Measurements from ENCODE around the gene NDRG3. TPM values are rescaled to one million over a fixed set of nuclear protein-coding genes. Genes with fewer than 3 reads are reported as not detected.

The NDRG3 gene
- total RNA-seq, 2 experiments from 2014 or later, result 24.8 to 27.5 TPM

DNA sequence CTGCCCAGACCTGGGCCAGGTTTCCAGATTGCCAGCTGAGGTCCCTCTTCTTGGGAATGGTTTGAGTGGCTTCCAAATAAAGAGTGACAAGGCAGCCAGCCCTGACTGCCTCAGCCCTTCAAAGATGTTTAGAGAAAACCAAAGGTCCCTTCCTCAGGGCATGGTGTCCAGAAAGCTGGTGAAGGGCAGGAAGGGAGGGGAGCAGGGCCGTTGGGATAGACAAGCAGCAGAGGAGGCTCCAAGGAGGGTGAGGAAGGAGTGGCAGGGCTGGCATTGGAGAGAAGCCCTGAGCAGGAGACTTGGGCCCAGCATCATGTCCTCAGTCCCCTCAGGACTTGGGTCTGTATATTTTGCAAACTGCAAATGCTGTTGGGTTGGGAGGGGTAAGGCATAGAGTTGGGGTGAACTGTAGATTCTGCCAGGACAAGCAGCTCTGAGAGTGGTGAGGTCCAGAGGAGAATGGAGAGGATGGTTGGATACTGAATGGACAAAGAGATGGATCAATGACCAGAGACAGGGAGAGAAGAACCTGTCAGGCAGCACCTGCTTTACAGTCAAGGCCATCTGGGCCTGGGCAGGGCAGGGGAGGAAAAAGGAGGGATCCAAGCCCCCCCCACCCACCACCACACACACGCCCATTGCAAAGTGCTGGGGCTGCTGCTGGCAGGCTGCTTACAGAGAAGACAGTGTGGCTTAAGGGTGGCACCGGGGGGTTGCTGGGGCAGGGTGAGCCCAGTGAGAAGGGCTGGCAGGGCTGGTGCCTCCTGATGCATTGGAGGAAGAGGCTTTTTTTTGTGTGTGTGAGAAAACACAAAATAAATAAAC, 33.2 kb upstream of the NDRG3 start:
- DNase-seq (no peak), ATAC-seq (no peak)
- no peaks in the 10 kb centered on the region for H3K36me3 Mint-ChIP-seq (ENCODE audit: low read depth)
- intact Hi-C loops (cut with DNase I, micrococcal nuclease), result loop anchor here in 1 of 2 experiments (10.0 kb wide), 2 partner anchors 824 to 1004 kb away; partner anchors contain the start of genes PHF20 and SCAND1
- no peaks in the 10 kb centered on the region for H3K4me1 Mint-ChIP-seq
- ChIA-PET POLR2A (no interaction called here), CTCF (interaction anchor here (0.6 to 1.3 kb wide), 2 partner anchors 9 to 35 kb away, joined by 3 to 4 read pairs; no protein-coding TSS in a partner anchor)
- no peaks in the 10 kb centered on the region for H3K27me3 Mint-ChIP-seq
- no peaks in the 10 kb centered on the region for H3K9me3 Mint-ChIP-seq (ENCODE audit: low read depth)
- no peak overlapping the region for H3K27ac Mint-ChIP-seq
- H3K4me3 Mint-ChIP-seq, result no peak overlapping the region

DNA sequence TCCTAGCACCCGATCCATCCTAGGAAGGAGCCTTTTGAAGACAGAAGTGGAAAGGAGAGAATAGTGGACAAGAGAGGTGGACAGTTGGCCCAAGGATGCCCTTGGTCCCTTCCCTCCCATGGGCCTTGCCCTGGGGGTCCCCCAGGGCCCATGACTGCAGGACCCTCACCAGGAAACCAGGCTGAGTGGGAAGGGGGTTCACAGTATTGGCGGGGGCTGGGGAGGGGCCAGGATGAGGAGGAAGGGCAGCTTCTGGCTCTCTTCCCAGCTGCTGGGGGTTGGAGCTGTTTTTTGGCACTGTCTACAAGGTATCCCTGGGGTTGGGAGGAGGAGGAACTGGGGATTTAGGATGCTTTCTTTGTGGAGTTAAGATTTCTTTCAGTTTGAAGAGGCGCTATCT, 31.7 kb upstream of the NDRG3 start:
- Mint-ChIP-seq H3K4me3 (no peak overlapping the region), H3K4me1 (peaks cover 4% of the 10 kb centered on the region), H3K9me3 (ENCODE audit: low read depth) (no peaks in the 10 kb centered on the region), H3K36me3 (ENCODE audit: low read depth) (peaks cover 1% of the 10 kb centered on the region), H3K27ac (no peak overlapping the region), H3K27me3 (no peaks in the 10 kb centered on the region)
- ChIA-PET POLR2A (no interaction called here), CTCF (no interaction called here)
- intact Hi-C loops (cut with DNase I, micrococcal nuclease), result loop anchor here in 1 of 2 experiments (10.0 kb wide), 2 partner anchors 823 to 1003 kb away; partner anchors contain the start of genes PHF20 and SCAND1
- no peak for ATAC-seq
- no peak for DNase-seq

DNA sequence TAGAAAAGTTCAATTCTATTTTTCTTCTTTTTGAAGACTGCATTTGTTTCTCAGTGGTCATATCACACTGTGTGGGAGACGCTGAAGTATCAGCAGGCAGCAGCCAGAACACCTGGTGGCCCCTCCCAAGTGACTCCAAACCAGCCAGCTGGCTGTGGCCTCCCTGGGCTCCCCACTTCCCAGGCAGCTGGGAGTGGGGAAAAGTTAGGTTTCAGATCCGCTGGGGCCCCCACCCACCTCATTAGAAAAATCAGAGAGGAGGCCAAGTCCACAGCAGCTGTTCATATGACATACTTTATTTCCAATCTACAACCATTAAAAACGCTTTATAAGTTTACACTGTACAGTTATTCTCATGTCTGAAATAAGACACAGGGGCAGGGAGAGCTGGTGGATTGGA, 31.3 kb upstream of the NDRG3 start:
- intact Hi-C loops (cut with DNase I, micrococcal nuclease), result loop anchor here in 1 of 2 experiments (10.0 kb wide), 2 partner anchors 822 to 1002 kb away; partner anchors contain the start of genes PHF20 and SCAND1
- H3K27ac Mint-ChIP-seq, result no peak overlapping the region
- peaks cover 8% of the 10 kb centered on the region for H3K4me1 Mint-ChIP-seq
- POLR2A ChIA-PET, result no interaction called here
- ATAC-seq (no peak), DNase-seq (no peak)
- peaks cover 1% of the 10 kb centered on the region for H3K36me3 Mint-ChIP-seq (ENCODE audit: low read depth)
- no peaks in the 10 kb centered on the region for H3K27me3 Mint-ChIP-seq
- CTCF ChIA-PET, result interaction anchor here (0.6 kb wide), 1 partner anchor 20 kb away, joined by 3 read pairs; no protein-coding TSS in a partner anchor
- no peaks in the 10 kb centered on the region for H3K9me3 Mint-ChIP-seq (ENCODE audit: low read depth)
- no peak overlapping the region for H3K4me3 Mint-ChIP-seq

DNA sequence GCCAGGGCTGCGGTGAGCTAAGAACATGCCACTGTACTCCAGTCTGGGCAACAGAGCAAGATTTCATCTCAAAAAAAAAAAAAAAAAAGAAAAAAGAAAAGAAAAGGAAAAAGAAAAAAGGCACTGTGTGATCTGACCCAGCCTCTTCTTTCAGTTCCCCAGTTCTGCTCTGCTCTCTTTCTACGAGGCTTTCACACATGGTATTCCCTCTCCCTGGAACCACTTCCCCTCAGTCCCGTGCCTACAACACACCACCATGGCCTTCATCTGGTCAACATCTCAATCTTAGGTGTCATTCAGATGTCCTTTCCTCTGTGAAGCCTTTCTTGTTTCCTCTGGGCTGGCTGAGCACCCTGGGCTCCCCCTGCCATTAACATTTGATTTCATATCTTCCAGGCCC, 29.9 kb upstream of the NDRG3 start:
- Mint-ChIP-seq H3K4me3 (no peak overlapping the region), H3K36me3 (ENCODE audit: low read depth) (peaks cover 1% of the 10 kb centered on the region), H3K27me3 (no peaks in the 10 kb centered on the region), H3K27ac (no peak overlapping the region), H3K4me1 (peaks cover 13% of the 10 kb centered on the region), H3K9me3 (ENCODE audit: low read depth) (no peaks in the 10 kb centered on the region)
- intact Hi-C loops (cut with DNase I, micrococcal nuclease), result loop anchor here in 1 of 2 experiments (10.0 kb wide), 2 partner anchors 821 to 1001 kb away; partner anchors contain the start of genes PHF20 and SCAND1
- CTCF ChIA-PET, result interaction anchor here (0.6 to 1.2 kb wide), 3 partner anchors 21 to 1144 kb away, joined by 3 to 4 read pairs (median 3); no protein-coding TSS in a partner anchor
- no peak for ATAC-seq
- no peak for DNase-seq
- POLR2A ChIA-PET, result no interaction called here

DNA sequence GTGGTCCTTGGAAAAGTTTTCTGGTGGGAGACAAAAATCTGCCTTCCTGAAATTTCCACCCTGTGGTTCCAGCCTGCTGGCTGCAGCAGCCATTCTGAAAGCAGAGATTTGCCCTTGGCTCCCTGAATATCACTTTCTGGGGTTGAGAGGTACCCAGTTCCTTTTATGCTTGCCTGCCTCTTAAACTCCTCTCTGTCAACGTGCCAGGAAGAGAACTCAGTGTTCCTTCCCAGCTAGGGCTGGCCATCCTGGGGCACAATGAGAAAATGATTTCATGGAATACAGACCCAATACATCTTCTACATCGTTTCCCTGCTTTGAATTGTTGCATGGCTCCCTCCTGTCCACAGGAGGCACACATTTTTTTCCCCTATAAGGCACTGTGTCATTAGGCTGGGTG, 29.3 kb upstream of the NDRG3 start:
- Mint-ChIP-seq H3K4me3 (no peak overlapping the region), H3K36me3 (ENCODE audit: low read depth) (peaks cover 1% of the 10 kb centered on the region), H3K9me3 (ENCODE audit: low read depth) (no peaks in the 10 kb centered on the region), H3K27me3 (no peaks in the 10 kb centered on the region), H3K27ac (no peak overlapping the region), H3K4me1 (peaks cover 13% of the 10 kb centered on the region)
- POLR2A ChIA-PET, result interaction anchor here (0.9 kb wide), 1 partner anchor 171 kb away, joined by 3 read pairs; no protein-coding TSS in a partner anchor
- DNase-seq, result no peak
- intact Hi-C loops (cut with DNase I, micrococcal nuclease), result loop anchor here in 1 of 2 experiments (10.0 kb wide), 2 partner anchors 820 to 1000 kb away; partner anchors contain the start of genes PHF20 and SCAND1
- CTCF ChIA-PET, result interaction anchor here (0.7 to 1.2 kb wide), 2 partner anchors 11 to 21 kb away, joined by 4 read pairs; no protein-coding TSS in a partner anchor
- no peak for ATAC-seq

DNA sequence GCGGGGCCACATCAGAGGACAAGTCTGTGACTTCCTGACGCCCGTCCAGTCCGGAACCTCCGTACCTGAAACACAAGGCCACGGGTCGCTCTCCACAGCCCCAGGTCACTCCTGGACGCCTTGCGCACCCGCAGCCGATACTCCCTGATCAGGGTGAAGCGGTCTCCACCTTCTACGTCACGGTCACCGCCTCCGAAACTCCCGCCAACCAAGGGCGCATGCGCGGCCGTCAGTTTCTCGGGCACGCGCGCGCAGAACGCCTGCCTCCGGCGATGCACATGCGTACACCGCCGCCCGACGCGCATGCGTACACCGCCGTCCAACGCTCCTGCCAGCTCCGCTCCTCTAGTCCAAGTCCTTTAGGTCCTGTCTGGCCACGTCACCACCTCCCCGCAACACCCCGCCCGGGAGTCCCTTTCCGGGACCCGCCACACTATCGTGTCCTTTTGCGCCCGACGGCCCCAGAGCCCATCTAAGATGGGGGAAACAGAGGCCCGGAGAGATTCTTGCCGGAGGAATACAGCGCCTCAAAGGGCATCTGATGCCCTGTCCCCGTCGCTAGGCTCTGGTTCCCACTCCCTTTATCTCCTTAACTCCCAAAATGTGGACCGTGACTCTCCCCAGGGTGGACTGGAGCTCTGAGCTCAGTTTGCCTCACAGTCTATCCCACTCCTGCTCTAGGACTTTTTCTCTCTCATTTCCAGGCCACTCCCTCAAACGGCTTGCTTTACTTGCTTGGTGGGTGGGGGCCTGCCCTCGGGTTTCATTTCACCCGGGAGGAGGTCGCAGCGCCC, 27.9 kb upstream of the NDRG3 start, which contains the start of gene DSN1:
Gene DSN1, minus strand, starts transcription at position 167 of the 794 bp plus-strand sequence. CDS start 2,305 bp downstream, outside the sequence.
- intact Hi-C loops (cut with DNase I, micrococcal nuclease), result loop anchor here (1.0 to 10.0 kb wide), 12 partner anchors 27 to 999 kb away; partner anchors contain the start of genes NDRG3 (in 2 of the 2), AAR2 (in 1 of the 2), PHF20 (in 1 of the 2) and RAB5IF (in 1 of the 2)
- H3K4me3 Mint-ChIP-seq, result peak within 1 kb of the TSS; percentile 79
- DNase-seq (peak; percentile 99), ATAC-seq (peak; percentile 91)
- H3K4me1 Mint-ChIP-seq, result peaks cover 13% of the 10 kb centered on the region
- ChIA-PET CTCF (interaction anchor here (0.6 to 1.6 kb wide), 21 partner anchors 11 to 485 kb away, joined by 3 to 16 read pairs (median 3); partner anchors contain the start of gene SLA2), POLR2A (interaction anchor here (0.5 to 0.7 kb wide), 2 partner anchors 182 to 405 kb away, joined by 3 to 7 read pairs; no protein-coding TSS in a partner anchor)
- H3K36me3 Mint-ChIP-seq (ENCODE audit: low read depth), result peaks cover 4% of the 10 kb centered on the region
- H3K27me3 Mint-ChIP-seq, result no peaks in the 10 kb centered on the region
- no peaks in the 10 kb centered on the region for H3K9me3 Mint-ChIP-seq (ENCODE audit: low read depth)
- peak within 1 kb of the TSS; percentile 97 for H3K27ac Mint-ChIP-seq

DNA sequence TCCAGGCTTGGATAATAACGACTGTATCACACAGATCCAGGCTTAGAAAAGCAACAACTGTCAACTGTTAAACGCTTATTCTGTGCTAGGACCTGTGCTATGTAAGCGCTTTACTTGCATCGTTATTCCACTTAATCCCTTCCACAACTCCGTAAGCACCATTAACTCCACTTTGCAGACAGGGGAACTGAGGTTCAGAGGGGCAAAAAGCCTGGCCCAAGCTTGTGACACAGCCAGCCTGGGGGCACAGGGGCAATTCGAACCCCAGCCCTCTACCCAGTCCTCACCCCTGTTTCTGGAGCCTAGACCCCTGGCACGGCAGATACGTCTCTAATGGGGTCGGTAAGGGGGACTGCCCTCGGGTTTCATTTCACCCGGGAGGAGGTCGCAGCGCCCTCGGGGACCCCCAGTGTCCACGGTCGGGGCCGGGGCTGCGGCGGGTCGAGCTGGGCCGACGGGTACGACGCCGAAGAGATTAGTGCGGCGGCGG, 27.3 kb upstream of the NDRG3 start:
- Mint-ChIP-seq H3K27ac (peak overlapping the region; percentile 97), H3K4me3 (peak overlapping the region; percentile 79), H3K9me3 (ENCODE audit: low read depth) (no peaks in the 10 kb centered on the region), H3K36me3 (ENCODE audit: low read depth) (peaks cover 4% of the 10 kb centered on the region), H3K27me3 (no peaks in the 10 kb centered on the region), H3K4me1 (peaks cover 13% of the 10 kb centered on the region)
- peak; percentile 0 for ATAC-seq
- intact Hi-C loops (cut with DNase I, micrococcal nuclease), result loop anchor here in 1 of 2 experiments (1.0 to 10.0 kb wide), 11 partner anchors 27 to 998 kb away; partner anchors contain the start of genes AAR2, NDRG3, PHF20 and RAB5IF
- ChIA-PET POLR2A (interaction anchor here (0.7 kb wide), 1 partner anchor 405 kb away, joined by 7 read pairs; no protein-coding TSS in a partner anchor), CTCF (interaction anchor here (0.7 to 1.6 kb wide), 14 partner anchors 12 to 142 kb away, joined by 3 to 16 read pairs (median 3); partner anchors contain the start of gene SLA2)
- no peak for DNase-seq

DNA sequence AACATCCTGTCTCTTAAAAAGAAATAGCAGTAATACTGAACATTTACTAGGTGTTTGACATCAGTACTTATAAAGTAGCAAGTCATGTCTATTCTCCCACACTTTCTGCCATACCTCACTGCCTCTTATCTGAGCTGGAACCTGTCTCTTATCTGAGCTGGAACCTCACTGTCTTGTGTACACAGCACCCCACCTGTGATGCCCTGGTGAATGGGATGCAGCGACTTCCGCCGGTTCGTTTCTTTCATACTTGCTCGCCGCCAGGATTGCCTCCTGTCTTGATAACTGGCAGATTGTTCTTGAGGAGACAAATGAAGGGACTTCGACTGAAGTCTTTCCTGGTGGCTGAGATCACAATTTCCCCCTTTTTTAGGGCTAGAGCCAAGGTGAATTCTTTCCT, 24.8 kb upstream of the NDRG3 start:
- POLR2A ChIA-PET, result no interaction called here
- DNase-seq (no peak), ATAC-seq (no peak)
- Mint-ChIP-seq H3K9me3 (ENCODE audit: low read depth) (no peaks in the 10 kb centered on the region), H3K27me3 (no peaks in the 10 kb centered on the region), H3K4me1 (peaks cover 13% of the 10 kb centered on the region), H3K27ac (no peak overlapping the region), H3K4me3 (no peak overlapping the region), H3K36me3 (ENCODE audit: low read depth) (peaks cover 11% of the 10 kb centered on the region)
- CTCF ChIA-PET, result interaction anchor here (0.9 to 1.7 kb wide), 4 partner anchors 8 to 37 kb away, joined by 3 to 5 read pairs (median 4); partner anchors contain the start of gene NDRG3
- intact Hi-C loops (cut with DNase I, micrococcal nuclease), result loop anchor here in 1 of 2 experiments (5.0 to 10.0 kb wide), 4 partner anchors 117 to 996 kb away; partner anchors contain the start of genes AAR2, PHF20 and SCAND1

DNA sequence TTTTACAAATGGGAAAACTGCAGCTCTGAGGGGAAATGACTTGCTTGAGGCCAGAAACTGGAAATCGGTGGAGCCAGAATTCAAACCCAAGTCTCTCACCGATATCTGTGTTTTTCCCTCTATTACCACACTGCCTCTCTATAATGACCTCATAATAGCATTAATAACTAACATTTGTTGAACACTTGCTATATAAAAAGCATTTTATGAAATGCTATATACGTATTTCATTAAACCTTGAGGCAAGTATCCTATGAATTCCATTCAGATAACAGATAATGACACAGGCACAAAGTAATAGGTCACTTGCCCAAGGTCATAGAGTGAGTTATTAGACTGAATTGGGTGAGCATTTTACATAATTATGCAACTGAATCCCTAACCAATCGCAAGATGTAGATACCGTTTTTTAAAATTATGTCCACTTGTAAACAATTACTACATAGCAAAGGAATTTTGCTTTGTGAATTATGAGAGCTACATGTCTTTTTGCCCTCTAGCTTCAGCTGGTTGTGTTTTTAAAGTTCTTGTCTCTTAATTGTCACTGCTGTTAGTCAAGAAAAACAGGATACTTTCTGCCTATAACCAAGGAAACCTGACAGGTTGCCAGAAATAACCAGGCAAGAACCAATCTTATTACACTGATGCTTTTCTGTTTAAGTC, 23.0 kb upstream of the NDRG3 start:
- ChIA-PET CTCF (interaction anchor here (0.8 to 1.7 kb wide), 5 partner anchors 14 to 156 kb away, joined by 3 to 4 read pairs (median 3); partner anchors contain the start of gene NDRG3), POLR2A (no interaction called here)
- DNase-seq (no peak), ATAC-seq (no peak)
- Mint-ChIP-seq H3K4me3 (no peak overlapping the region), H3K9me3 (ENCODE audit: low read depth) (no peaks in the 10 kb centered on the region), H3K27me3 (no peaks in the 10 kb centered on the region), H3K4me1 (peaks cover 13% of the 10 kb centered on the region), H3K36me3 (ENCODE audit: low read depth) (peaks cover 14% of the 10 kb centered on the region), H3K27ac (no peak overlapping the region)
- intact Hi-C loops (cut with DNase I, micrococcal nuclease), result no loop called here

DNA sequence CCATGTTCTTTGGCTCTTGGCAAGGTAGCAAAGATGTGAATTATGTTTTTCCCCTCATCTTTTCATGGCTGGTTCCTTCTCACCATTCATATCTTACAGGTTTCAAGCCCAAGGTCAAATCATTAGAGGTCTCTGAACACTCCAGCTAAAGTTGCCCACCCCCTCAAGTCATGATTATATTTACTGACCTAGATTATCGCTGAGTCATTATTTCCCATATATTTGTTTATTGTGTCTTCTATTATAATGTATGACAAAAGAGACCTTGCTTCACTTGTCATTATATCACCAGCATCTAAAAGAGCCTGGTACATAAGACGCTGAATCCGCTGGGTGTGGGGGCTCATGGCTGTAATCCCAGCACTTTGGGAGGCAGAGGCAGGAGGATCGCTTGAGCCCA, 15.2 kb upstream of the NDRG3 start:
- H3K4me3 Mint-ChIP-seq, result no peak overlapping the region
- intact Hi-C loops (cut with DNase I, micrococcal nuclease), result no loop called here
- H3K27ac Mint-ChIP-seq, result no peak overlapping the region
- CTCF ChIA-PET, result no interaction called here
- H3K9me3 Mint-ChIP-seq (ENCODE audit: low read depth), result no peaks in the 10 kb centered on the region
- DNase-seq, result no peak
- peaks cover 16% of the 10 kb centered on the region for H3K36me3 Mint-ChIP-seq (ENCODE audit: low read depth)
- POLR2A ChIA-PET, result no interaction called here
- ATAC-seq, result no peak
- H3K4me1 Mint-ChIP-seq, result no peaks in the 10 kb centered on the region
- H3K27me3 Mint-ChIP-seq, result no peaks in the 10 kb centered on the region
